GM12878 (cell line): ENCODE data around the gene NHERF1. TPM values are rescaled to one million over a fixed set of nuclear protein-coding genes. Genes with fewer than 3 reads are reported as not detected.

ENCODE experiments used
- ATAC-seq: fragments of 200-7000 bp; cut with Tn5 transposase; 3 replicates; pipeline ENCODE4 v1.9.1; 2020; ENCODE audit warnings: mild to moderate bottlenecking, moderate library complexity
- BruUV-seq: library from RNA; stranded (reverse); fragments of 400-500 nt; replicated peaks from 2 replicates; lab custom pipeline; 2021; lab: Mats Ljungman, UMichigan
- CTCF ChIA-PET: fragments of 300-600 bp; sonication (Branson Sonifier 250); formaldehyde crosslinking; extraction: SDS; loops from one replicate; lab custom pipeline; 2021; ENCODE audit warnings: inconsistent platforms; lab: Yijun Ruan, JAX
- POLR2A ChIA-PET: fragments of 350-600 bp; formaldehyde crosslinking; extraction: SDS; loops from one replicate; lab custom pipeline; 2021; ENCODE audit warnings: inconsistent platforms; lab: Charles Lee
- RAD21 ChIA-PET: fragments of 300-600 bp; sonication (Branson Sonifier 250); formaldehyde crosslinking; loops from one replicate; lab custom pipeline; 2023; ENCODE audit warnings: antibody characterized with exemption; ENCODE audit not compliant: unreplicated experiment; lab: Charles Lee
- SMC1A ChIA-PET: fragments of 300-600 bp; sonication (Branson Sonifier 250); formaldehyde crosslinking; loops from one replicate; lab custom pipeline; 2023; ENCODE audit not compliant: unreplicated experiment, uncharacterized antibody; lab: Charles Lee
- DNase-seq: peaks from one replicate; pipeline ENCODE4 v3.0.0-alpha.2; 2011; ENCODE audit warnings: low read depth, low spot score
- FAIRE-seq: peaks from 3 replicates; lab custom pipeline; 2011; peaks lifted over from hg19 to GRCh38; lab: Jason Lieb, UNC
- H2AFZ ChIP-seq: 2 replicates; pipeline ENCODE4 v1.6.0; 2011; ENCODE audit warnings: low read depth, low read length, control low read depth; ENCODE audit not compliant: control insufficient read depth
- H3K27ac ChIP-seq: 2 replicates; pipeline ENCODE4 v1.5.1; 2011; ENCODE audit warnings: control low read depth; ENCODE audit not compliant: control insufficient read depth, insufficient read depth
- H3K27me3 ChIP-seq, 2 experiments: replicated peaks in 1 of 2; 2 replicates each; pipeline versions ENCODE4 v1.6.0 to v1.6.1; 2011; ENCODE audit warnings: low read length in 1 of 2; ENCODE audit not compliant: control insufficient read depth in 2 of 2, insufficient read depth in 2 of 2
- H3K36me3 ChIP-seq, 2 experiments: 2 replicates each; pipeline ENCODE4 v1.5.1; 2011; ENCODE audit warnings: low read length in 1 of 2; ENCODE audit not compliant: control insufficient read depth in 2 of 2, insufficient read depth in 2 of 2
- H3K4me1 ChIP-seq: 2 replicates; pipeline ENCODE4 v1.6.1; 2011; ENCODE audit warnings: mild to moderate bottlenecking, low read length, moderate library complexity, mixed read lengths; ENCODE audit not compliant: control insufficient read depth, insufficient read depth
- H3K4me2 ChIP-seq: 2 replicates; pipeline ENCODE4 v1.6.0; 2011; ENCODE audit warnings: control low read depth; ENCODE audit not compliant: control insufficient read depth, insufficient read depth
- H3K4me3 ChIP-seq: fragments of 200-600 bp; sonication (generic); 2 replicates; pipeline ENCODE4 v1.5.1; 2016
- H3K79me2 ChIP-seq: 2 replicates; pipeline ENCODE4 v1.6.0; 2011; ENCODE audit warnings: low read length; ENCODE audit not compliant: control insufficient read depth, insufficient read depth
- H3K9ac ChIP-seq: 2 replicates; pipeline ENCODE4 v1.8.0; 2011; ENCODE audit warnings: low read length, control low read depth, mixed read lengths; ENCODE audit not compliant: control insufficient read depth, insufficient read depth
- H3K9me3 ChIP-seq: replicated peaks from 3 replicates; pipeline ENCODE4 v1.5.1; 2011; ENCODE audit warnings: mild to moderate bottlenecking, low read length; ENCODE audit not compliant: control insufficient read depth, insufficient read depth
- H4K20me1 ChIP-seq: 2 replicates; pipeline ENCODE4 v1.6.0; 2011; ENCODE audit not compliant: control insufficient read depth, insufficient read depth
- CREM ChIP-seq: IDR thresholded peaks from 2 replicates; pipeline ENCODE4 v1.6.1; 2014; ENCODE audit warnings: antibody characterized with exemption, low read depth
- HDGF ChIP-seq: fragments of 450-650 bp; IDR thresholded peaks from 2 replicates; pipeline ENCODE4 v1.6.1; 2016; ENCODE audit warnings: antibody characterized with exemption
- KAT2A ChIP-seq: conservative IDR thresholded peaks from 2 replicates; pipeline ENCODE4 v1.6.1; 2011; ENCODE audit warnings: low read depth, low read length; ENCODE audit not compliant: control insufficient read depth
- MTA2 ChIP-seq: fragments of 450-650 bp; IDR thresholded peaks from 2 replicates; pipeline ENCODE4 v1.6.1; 2016; ENCODE audit warnings: low read depth, mild to moderate bottlenecking, moderate library complexity
- MTA3 ChIP-seq: IDR thresholded peaks from 2 replicates; pipeline ENCODE4 v1.6.1; 2012; ENCODE audit warnings: low read length, inconsistent platforms, borderline replicate concordance
- STAT1 ChIP-seq: fragments of 450-650 bp; conservative IDR thresholded peaks from 2 replicates; pipeline ENCODE4 v1.6.1; 2014; ENCODE audit warnings: antibody characterized with exemption, mild to moderate bottlenecking
- YBX1 ChIP-seq: fragments of 450-650 bp; IDR thresholded peaks from 2 replicates; pipeline ENCODE4 v1.6.1; 2016; ENCODE audit warnings: antibody characterized with exemption
- ZNF24 ChIP-seq: fragments of 450-650 bp; IDR thresholded peaks from 2 replicates; pipeline ENCODE4 v1.6.1; 2017; ENCODE audit warnings: antibody characterized with exemption, mild to moderate bottlenecking
- ZNF622 ChIP-seq: fragments of 450-650 bp; IDR thresholded peaks from 2 replicates; pipeline ENCODE4 v1.6.1; 2017; ENCODE audit warnings: mild to moderate bottlenecking, inconsistent platforms
- WGBS: methylation state at CpG from one replicate; pipeline ENCODE4 v1.1.6; 2016; ENCODE audit warnings: low lambda C conversion rate; ENCODE audit not compliant: insufficient replicate concordance, insufficient coverage; ENCODE audit errors: missing lambda C conversion rate; 5-methylcytosine and 5-hydroxymethylcytosine counted together
- in situ Hi-C: fragments of 300-500 bp; cut with MboI; formaldehyde crosslinking; loops from 9 replicates; pipeline ENCODE4 v1.14.3; 2018; ENCODE audit warnings: mixed read lengths
- intact Hi-C: fragments of 100-400 bp; cut with micrococcal nuclease; formaldehyde crosslinking; loops from one replicate; pipeline ENCODE4 v1.14.2; 2022; ENCODE audit not compliant: unreplicated experiment
- polyA plus RNA-seq, 11 experiments: library from polyadenylated mRNA; depleted of rRNA in 4 of 11; unstranded in 6 of 11; stranded (reverse) in 5 of 11; fragments of >200 nt; fragmentation: Nextera tagmentation in 4 of 11; fragmentation: Illumina TruSeq in 1 of 11; extraction: Ambion mirVana in 4 of 11; extraction: Trizol in 1 of 11; gene quantifications; 1 replicate in 1 of 11; 2 replicates in 10 of 11; pipeline versions ENCODE4 v1.2.1 to v1.2.3, GENCODE V29; 2011 to 2016; ENCODE audit warnings: inconsistent platforms in 2 of 11, missing spikeins in 2 of 11, low read depth in 1 of 11
- total RNA-seq, 4 experiments: library from RNA; depleted of rRNA in 3 of 4; stranded (reverse); fragments of >200 nt in 3 of 4; fragmentation: Illumina TruSeq in 1 of 4; extraction: Trizol in 1 of 4; gene quantifications; 2 replicates each; pipeline versions ENCODE4 v1.2.1 to v1.2.3, GENCODE V29; 2013 to 2021
- TF ChIP-seq, protein P1 (sequence below): IDR thresholded peaks from 2 replicates; pipeline ENCODE4 v1.6.1; 2012; ENCODE audit warnings: low read length, inconsistent platforms
- TF ChIP-seq, protein P2 (sequence below): IDR thresholded peaks from 2 replicates; pipeline ENCODE4 v1.6.1; 2011; ENCODE audit warnings: low read depth, low read length, improper control_type of control experiment, borderline replicate concordance

The NHERF1 gene
- total and polyA plus RNA-seq, 10 of the 15 experiments (the other 5 are each of a cell fraction or from before 2014, with no cell fraction given): 13.4 to 61.6 (median 39.0) TPM

DNA sequence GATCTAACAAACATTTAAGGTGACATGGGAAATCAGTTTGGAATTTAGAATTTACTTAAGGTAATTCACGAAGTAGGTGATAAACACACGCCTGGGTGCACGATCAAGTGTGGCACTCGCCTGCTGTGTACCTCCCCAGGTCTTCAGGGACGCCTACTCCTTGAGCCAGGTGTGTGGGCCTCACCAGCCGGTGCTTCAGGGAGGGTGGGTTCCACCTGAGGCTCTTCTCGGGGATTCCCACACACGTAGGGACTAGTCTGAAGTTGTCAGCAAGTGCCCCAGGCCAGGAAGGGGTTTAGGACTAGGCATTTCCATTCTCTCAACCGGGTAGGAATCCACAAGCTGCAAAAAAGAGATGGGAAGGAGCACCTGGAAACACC lies 37.5 kb downstream of the NHERF1 start:
- no peak overlapping the region for H3K4me2 ChIP-seq
- H3K79me2 ChIP-seq: no peaks in the 10 kb centered on the region
- intact Hi-C loops (no loop called here), in situ Hi-C loops (no loop called here)
- DNase-seq (no peak), FAIRE-seq (no peak), ATAC-seq (no peak)
- WGBS: 69% methylated on average over 9 of the region's 9 CpGs
- no TSS peak for BruUV-seq
- H4K20me1 ChIP-seq: peaks cover under 1% of the 10 kb centered on the region
- no peak overlapping the region for H3K27ac ChIP-seq
- no peaks in the 10 kb centered on the region for H3K9me3 ChIP-seq
- H3K9ac ChIP-seq: no peak overlapping the region
- H3K27me3 ChIP-seq: no peaks in the 10 kb centered on the region
- H3K4me1 ChIP-seq: peaks cover 15% of the 10 kb centered on the region
- no peak overlapping the region for H2AFZ ChIP-seq
- ChIA-PET RAD21 (no interaction called here), SMC1A (interaction anchor here (1.2 kb wide), 1 partner anchor 44 kb away, joined by 3 read pairs; no protein-coding TSS in a partner anchor), CTCF (interaction anchor here (0.6 to 1.9 kb wide), 4 partner anchors 15 to 135 kb away, joined by 3 to 4 read pairs (median 3); no protein-coding TSS in a partner anchor), POLR2A (no interaction called here)
- peaks cover 0 to 5% of the 10 kb centered on the region in 2 experiments; a peak in 2 of 4 replicates for H3K36me3 ChIP-seq
- H3K4me3 ChIP-seq: no peak overlapping the region
- no peak for TF ChIP-seq STAT1
- TF ChIP-seq MTA3: no peak
- no peak for TF ChIP-seq MTA2
- TF ChIP-seq, protein P1, sequence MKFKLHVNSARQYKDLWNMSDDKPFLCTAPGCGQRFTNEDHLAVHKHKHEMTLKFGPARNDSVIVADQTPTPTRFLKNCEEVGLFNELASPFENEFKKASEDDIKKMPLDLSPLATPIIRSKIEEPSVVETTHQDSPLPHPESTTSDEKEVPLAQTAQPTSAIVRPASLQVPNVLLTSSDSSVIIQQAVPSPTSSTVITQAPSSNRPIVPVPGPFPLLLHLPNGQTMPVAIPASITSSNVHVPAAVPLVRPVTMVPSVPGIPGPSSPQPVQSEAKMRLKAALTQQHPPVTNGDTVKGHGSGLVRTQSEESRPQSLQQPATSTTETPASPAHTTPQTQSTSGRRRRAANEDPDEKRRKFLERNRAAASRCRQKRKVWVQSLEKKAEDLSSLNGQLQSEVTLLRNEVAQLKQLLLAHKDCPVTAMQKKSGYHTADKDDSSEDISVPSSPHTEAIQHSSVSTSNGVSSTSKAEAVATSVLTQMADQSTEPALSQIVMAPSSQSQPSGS: no peak
- no peak for TF ChIP-seq HDGF
- TF ChIP-seq CREM: no peak
- no peak for TF ChIP-seq ZNF24
- no peak for TF ChIP-seq YBX1
- no peak for TF ChIP-seq KAT2A
- TF ChIP-seq, protein P2, sequence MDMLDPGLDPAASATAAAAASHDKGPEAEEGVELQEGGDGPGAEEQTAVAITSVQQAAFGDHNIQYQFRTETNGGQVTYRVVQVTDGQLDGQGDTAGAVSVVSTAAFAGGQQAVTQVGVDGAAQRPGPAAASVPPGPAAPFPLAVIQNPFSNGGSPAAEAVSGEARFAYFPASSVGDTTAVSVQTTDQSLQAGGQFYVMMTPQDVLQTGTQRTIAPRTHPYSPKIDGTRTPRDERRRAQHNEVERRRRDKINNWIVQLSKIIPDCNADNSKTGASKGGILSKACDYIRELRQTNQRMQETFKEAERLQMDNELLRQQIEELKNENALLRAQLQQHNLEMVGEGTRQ: no peak
- TF ChIP-seq ZNF622: no peak
